Muscle layer of colon (tissue), 2 donors: ENCODE measurements around the gene GGTLC1.

Experiments
- H3K27ac ChIP-seq: one replicate; pipeline ENCODE4 v1.7.0; 2013; ENCODE audit warnings: low read depth, mild to moderate bottlenecking, low read length, moderate library complexity
- H3K27me3 ChIP-seq, 2 donors: one replicate each; pipeline ENCODE4 v1.7.0; 2013; ENCODE audit warnings: low read length in 2 of 2, mild to moderate bottlenecking in 2 of 2; ENCODE audit not compliant: insufficient read depth in 2 of 2, control insufficient read depth in 1 of 2
- H3K36me3 ChIP-seq: one replicate; pipeline ENCODE4 v1.7.0; 2013; ENCODE audit warnings: mild to moderate bottlenecking, low read length; ENCODE audit not compliant: insufficient read depth
- H3K4me1 ChIP-seq: one replicate; pipeline ENCODE4 v1.7.0; 2013; ENCODE audit warnings: mild to moderate bottlenecking, low read length; ENCODE audit not compliant: insufficient read depth
- H3K4me3 ChIP-seq, 2 donors: one replicate each; pipeline ENCODE4 v1.7.0; 2013; ENCODE audit warnings: low read length in 2 of 2, low read depth in 1 of 2, mild to moderate bottlenecking in 1 of 2, moderate library complexity in 1 of 2
- H3K9ac ChIP-seq: one replicate; pipeline ENCODE4 v1.7.0; 2013; ENCODE audit warnings: low read length
- H3K9me3 ChIP-seq: one replicate; pipeline ENCODE4 v1.7.0; 2013; ENCODE audit warnings: mild to moderate bottlenecking, low read length
- donor health status: abdominal sarcoma.
- donor health status: Adenocarcinoma of cecum.

The GGTLC1 gene

GRCh38 chr20:23988561-23988960 is at the start of gene GGTLC1:
TSS of gene GGTLC1 (minus strand) at chr20:23988779. CDS start at chr20:23986611, 2,168 bp downstream.
- Histone ChIP-seq H3K36me3 (no peaks in the 10 kb centered on the region), H3K4me3 (no peak within 1 kb of the TSS), H3K9ac (no peak within 1 kb of the TSS), H3K27me3 (no peaks in the 10 kb centered on the region), H3K9me3 (no peaks in the 10 kb centered on the region), H3K4me1 (no peaks in the 10 kb centered on the region), H3K27ac (no peak within 1 kb of the TSS)

- Histone ChIP-seq H3K27ac (no peak overlapping the region), H3K4me1 (no peaks in the 10 kb centered on the region), H3K9ac (no peak overlapping the region), H3K27me3 (no peaks in the 10 kb centered on the region), H3K9me3 (no peaks in the 10 kb centered on the region), H3K4me3 (no peak overlapping the region), H3K36me3 (no peaks in the 10 kb centered on the region)
These were observed 46.2 kb upstream of the GGTLC1 start for GRCh38 chr20:24034820-24035219.

GRCh38 chr20:24033565-24033964 is 45.0 kb upstream of the GGTLC1 start:
- Histone ChIP-seq H3K9ac (no peak overlapping the region), H3K36me3 (no peaks in the 10 kb centered on the region), H3K9me3 (no peaks in the 10 kb centered on the region), H3K4me1 (no peaks in the 10 kb centered on the region), H3K4me3 (no peak overlapping the region), H3K27ac (no peak overlapping the region), H3K27me3 (no peaks in the 10 kb centered on the region)

GRCh38 chr20:24033151-24033550 is 44.6 kb upstream of the GGTLC1 start:
- Histone ChIP-seq H3K4me3 (no peak overlapping the region), H3K9me3 (no peaks in the 10 kb centered on the region), H3K27ac (no peak overlapping the region), H3K4me1 (no peaks in the 10 kb centered on the region), H3K36me3 (no peaks in the 10 kb centered on the region), H3K27me3 (no peaks in the 10 kb centered on the region), H3K9ac (no peak overlapping the region)

- no peak overlapping the region for H3K27ac ChIP-seq
- no peaks in the 10 kb centered on the region for H3K9me3 ChIP-seq
- H3K36me3 ChIP-seq = no peaks in the 10 kb centered on the region
- no peak overlapping the region for H3K9ac ChIP-seq
- no peak overlapping the region for H3K4me3 ChIP-seq
- no peaks in the 10 kb centered on the region for H3K4me1 ChIP-seq
- no peaks in the 10 kb centered on the region for H3K27me3 ChIP-seq
These were observed 43.9 kb upstream of the GGTLC1 start for GRCh38 chr20:24032400-24032898.

- no peak overlapping the region for H3K4me3 ChIP-seq
- no peaks in the 10 kb centered on the region for H3K9me3 ChIP-seq
- H3K4me1 ChIP-seq = no peaks in the 10 kb centered on the region
- H3K27me3 ChIP-seq = no peaks in the 10 kb centered on the region
- no peak overlapping the region for H3K9ac ChIP-seq
- H3K36me3 ChIP-seq = no peaks in the 10 kb centered on the region
- no peak overlapping the region for H3K27ac ChIP-seq
These were observed 38.6 kb upstream of the GGTLC1 start for GRCh38 chr20:24027229-24027628.

GRCh38 chr20:24022621-24023180 is 34.1 kb upstream of the GGTLC1 start:
- Histone ChIP-seq H3K4me3 (no peak overlapping the region), H3K9me3 (no peaks in the 10 kb centered on the region)

GRCh38 chr20:24018796-24019195 is 30.2 kb upstream of the GGTLC1 start:
- H3K4me1 ChIP-seq = no peaks in the 10 kb centered on the region
- no peak overlapping the region for H3K27ac ChIP-seq
- no peaks in the 10 kb centered on the region for H3K9me3 ChIP-seq
- H3K27me3 ChIP-seq = no peaks in the 10 kb centered on the region
- no peak overlapping the region for H3K4me3 ChIP-seq
- H3K36me3 ChIP-seq = no peaks in the 10 kb centered on the region
- no peak overlapping the region for H3K9ac ChIP-seq

More at GRCh38 chr20:24022621-24023180, 34.1 kb upstream of the GGTLC1 start:
- H3K27me3 ChIP-seq = no peaks in the 10 kb centered on the region
- H3K4me1 ChIP-seq = no peaks in the 10 kb centered on the region
- H3K36me3 ChIP-seq = no peaks in the 10 kb centered on the region
- H3K27ac ChIP-seq = no peak overlapping the region
- H3K9ac ChIP-seq = no peak overlapping the region

- no peaks in the 10 kb centered on the region for H3K36me3 ChIP-seq
- no peak overlapping the region for H3K27ac ChIP-seq
- no peaks in the 10 kb centered on the region for H3K9me3 ChIP-seq
- H3K4me1 ChIP-seq = no peaks in the 10 kb centered on the region
- no peaks in the 10 kb centered on the region for H3K27me3 ChIP-seq
- no peak overlapping the region for H3K4me3 ChIP-seq
- no peak overlapping the region for H3K9ac ChIP-seq
These were observed 28.8 kb upstream of the GGTLC1 start for GRCh38 chr20:24017458-24017755.

GRCh38 chr20:24016607-24017457 is 28.3 kb upstream of the GGTLC1 start:
- H3K4me3 ChIP-seq = no peak overlapping the region
- no peaks in the 10 kb centered on the region for H3K9me3 ChIP-seq
- H3K27me3 ChIP-seq = no peaks in the 10 kb centered on the region
- no peak overlapping the region for H3K27ac ChIP-seq
- no peak overlapping the region for H3K9ac ChIP-seq
- H3K4me1 ChIP-seq = no peaks in the 10 kb centered on the region
- H3K36me3 ChIP-seq = no peaks in the 10 kb centered on the region

- H3K36me3 ChIP-seq = no peaks in the 10 kb centered on the region
- no peaks in the 10 kb centered on the region for H3K4me1 ChIP-seq
- no peak overlapping the region for H3K4me3 ChIP-seq
- H3K9me3 ChIP-seq = no peaks in the 10 kb centered on the region
- no peak overlapping the region for H3K9ac ChIP-seq
- H3K27ac ChIP-seq = no peak overlapping the region
- H3K27me3 ChIP-seq = no peaks in the 10 kb centered on the region
These were observed 25.4 kb upstream of the GGTLC1 start for GRCh38 chr20:24013953-24014352.

GRCh38 chr20:24011282-24011681 is 22.7 kb upstream of the GGTLC1 start:
- Histone ChIP-seq H3K9ac (no peak overlapping the region), H3K4me3 (no peak overlapping the region), H3K4me1 (no peaks in the 10 kb centered on the region), H3K27ac (no peak overlapping the region), H3K36me3 (no peaks in the 10 kb centered on the region), H3K9me3 (no peaks in the 10 kb centered on the region), H3K27me3 (no peaks in the 10 kb centered on the region)
